SU-DHL-6 (cell line): ENCODE data around the gene KRT27.

Experiments used
- H2AFZ ChIP-seq: fragments of 200-600 bp; sonication (generic); 2 replicates; pipeline ENCODE4 v1.6.1; 2014; ENCODE audit warnings: low read depth, mild to moderate bottlenecking, moderate library complexity, mixed read lengths, antibody characterized with exemption, low read length; ENCODE audit not compliant: severe bottlenecking
- H3F3A ChIP-seq: fragments of 200-600 bp; shearing (Covaris generic); 2 replicates; pipeline ENCODE4 v1.6.0; 2016; ENCODE audit warnings: antibody characterized with exemption, mild to moderate bottlenecking; ENCODE audit not compliant: insufficient read depth
- H3K27ac ChIP-seq: fragments of 200-600 bp; sonication (generic); 2 replicates; pipeline ENCODE4 v1.5.1; 2016; ENCODE audit warnings: low read depth, mild to moderate bottlenecking, low read length, moderate library complexity, mixed read lengths
- H3K27me3 ChIP-seq: fragments of 200-600 bp; sonication (generic), shearing (Covaris generic); 2 replicates; pipeline ENCODE4 v1.6.0; 2014; ENCODE audit warnings: mild to moderate bottlenecking, low read length
- H3K36me3 ChIP-seq: fragments of 200-600 bp; sonication (generic); 2 replicates; pipeline ENCODE4 v1.6.1; 2014; ENCODE audit warnings: mild to moderate bottlenecking, low read length, mixed read lengths
- H3K4me2 ChIP-seq: fragments of 300-600, 200-600 bp; shearing (Covaris generic), sonication (generic); 2 replicates; pipeline ENCODE4 v1.6.0; 2014; ENCODE audit warnings: low read length, low read depth, mild to moderate bottlenecking; ENCODE audit not compliant: poor library complexity, severe bottlenecking
- H3K4me3 ChIP-seq: fragments of 200-600 bp; sonication (generic); 2 replicates; pipeline ENCODE4 v1.5.1; 2014; ENCODE audit warnings: antibody characterized with exemption, low read length, mild to moderate bottlenecking, mixed read lengths; ENCODE audit not compliant: insufficient read depth, poor library complexity, severe bottlenecking
- H3K79me2 ChIP-seq: fragments of 200-600 bp; sonication (generic); 2 replicates; pipeline ENCODE4 v1.6.1; 2014; ENCODE audit warnings: mild to moderate bottlenecking, low read length, moderate library complexity; ENCODE audit not compliant: insufficient read depth
- H3K9ac ChIP-seq: fragments of 200-600 bp; sonication (generic); 2 replicates; pipeline ENCODE4 v1.7.0; 2014; ENCODE audit warnings: mild to moderate bottlenecking, low read length
- H3K9me2 ChIP-seq: fragments of 200-600 bp; sonication (generic); replicated peaks from 2 replicates; pipeline ENCODE4 v1.6.1; 2014; ENCODE audit warnings: low read length; ENCODE audit not compliant: insufficient read depth
- H3K9me3 ChIP-seq: fragments of 200-600 bp; sonication (generic); 2 replicates; pipeline ENCODE4 v1.6.1; 2014; ENCODE audit warnings: low read length, mixed read lengths; ENCODE audit not compliant: insufficient read depth
- H4K20me1 ChIP-seq: fragments of 200-600 bp; sonication (generic); 2 replicates; pipeline ENCODE4 v1.6.1; 2014; ENCODE audit warnings: low read depth, mild to moderate bottlenecking, antibody characterized with exemption, low read length, moderate library complexity, mixed read lengths
- CTCF ChIP-seq: fragments of 200-600 bp; sonication (generic); IDR thresholded peaks from one replicate; pipeline ENCODE4 v1.5.1; 2017; ENCODE audit warnings: antibody characterized with exemption, mild to moderate bottlenecking, low read length, moderate library complexity; ENCODE audit not compliant: insufficient read depth, poor library complexity, severe bottlenecking
- EZH2phosphoT487 ChIP-seq: fragments of 200-600 bp; sonication (generic), shearing (Covaris generic); conservative IDR thresholded peaks from 2 replicates; pipeline ENCODE4 v1.6.1; 2018; ENCODE audit warnings: mild to moderate bottlenecking, antibody characterized with exemption, low read length, moderate library complexity, mixed read lengths

KRT27 gene

GRCh38 chr17:40821536-40821935 lies 39.2 kb upstream of the KRT27 start:
- no peaks in the 10 kb centered on the region for H3K27me3 ChIP-seq
- H4K20me1 ChIP-seq = no peaks in the 10 kb centered on the region
- peaks cover 27% of the 10 kb centered on the region for H3F3A ChIP-seq
- TF ChIP-seq EZH2phosphoT487 = no peak
- TF ChIP-seq CTCF = no peak
- H3K4me2 ChIP-seq = no peak overlapping the region
- H3K79me2 ChIP-seq = peaks cover 6% of the 10 kb centered on the region; the same call in 1 of the 2 replicates
- no peak overlapping the region for H2AFZ ChIP-seq
- no peaks in the 10 kb centered on the region for H3K9me2 ChIP-seq
- H3K27ac ChIP-seq = no peak overlapping the region
- H3K9me3 ChIP-seq = no peaks in the 10 kb centered on the region
- H3K9ac ChIP-seq = no peak overlapping the region
- no peak overlapping the region for H3K4me3 ChIP-seq
- peaks cover 9% of the 10 kb centered on the region; the same call in 1 of the 2 replicates for H3K36me3 ChIP-seq

GRCh38 chr17:40820228-40820838 lies 38.0 kb upstream of the KRT27 start:
- H3K79me2 ChIP-seq = peaks cover 6% of the 10 kb centered on the region; the same call in 1 of the 2 replicates
- no peak overlapping the region for H3K4me3 ChIP-seq
- no peak overlapping the region for H3K27ac ChIP-seq
- H3F3A ChIP-seq = peaks cover 27% of the 10 kb centered on the region
- H3K9ac ChIP-seq = no peak overlapping the region
- no peak for TF ChIP-seq CTCF
- TF ChIP-seq EZH2phosphoT487 = no peak
- H3K9me3 ChIP-seq = no peaks in the 10 kb centered on the region
- H4K20me1 ChIP-seq = no peaks in the 10 kb centered on the region
- H3K4me2 ChIP-seq = peak overlapping the region; percentile 92
- H3K27me3 ChIP-seq = no peaks in the 10 kb centered on the region
- H2AFZ ChIP-seq = no peak overlapping the region
- peaks cover 9% of the 10 kb centered on the region; the same call in 1 of the 2 replicates for H3K36me3 ChIP-seq
- H3K9me2 ChIP-seq = no peaks in the 10 kb centered on the region

GRCh38 chr17:40819528-40820125 lies 37.3 kb upstream of the KRT27 start:
- H2AFZ ChIP-seq = peak overlapping the region; percentile 31
- H3K79me2 ChIP-seq = peaks cover 6% of the 10 kb centered on the region; the same call in 1 of the 2 replicates
- H3K36me3 ChIP-seq = peaks cover 9% of the 10 kb centered on the region; the same call in 1 of the 2 replicates
- peak overlapping the region; percentile 91 for H3K4me3 ChIP-seq
- peak overlapping the region; percentile 92 for H3K4me2 ChIP-seq
- H3K9me3 ChIP-seq = no peaks in the 10 kb centered on the region
- H4K20me1 ChIP-seq = no peaks in the 10 kb centered on the region
- H3K27ac ChIP-seq = peak overlapping the region; percentile 49
- peaks cover 27% of the 10 kb centered on the region for H3F3A ChIP-seq
- TF ChIP-seq EZH2phosphoT487 (no peak), CTCF (no peak)
- peak overlapping the region; percentile 85 for H3K9ac ChIP-seq
- H3K9me2 ChIP-seq = no peaks in the 10 kb centered on the region
- H3K27me3 ChIP-seq = no peaks in the 10 kb centered on the region
